Measurements from ENCODE around the gene KRTAP19-3. TPM values are rescaled to one million over a fixed set of nuclear protein-coding genes. Genes with fewer than 3 reads are reported as not detected.
A peak's percentile ranks its signal among the peaks of the same experiment; 100 is the strongest.

The KRTAP19-3 gene
- total and polyA plus RNA-seq, 2 experiments from 2014 or later = not detected

GRCh38 chr21:30447056-30447455, 44.8 kb downstream of the KRTAP19-3 start (continued):
- TF ChIP-seq CTCF (conservative IDR thresholded peaks at IDR 0.05; ENCODE audit: low read depth in 2 of 2) (no peak), EZH2phosphoT487 (IDR thresholded peaks at IDR 0.05; ENCODE audit: unreplicated experiment) (no peak), CREB1 (CRISPR knock-in tag; IDR thresholded peaks at IDR 0.05; ENCODE audit: low read depth) (no peak), ETS1 (IDR thresholded peaks at IDR 0.05) (no peak)

- no peaks in the 10 kb centered on the region for H3K27me3 Mint-ChIP-seq (ENCODE audit: insufficient read depth, low read depth, poor library complexity)
- no peaks in the 10 kb centered on the region for H3F3A ChIP-seq (replicated peaks; ENCODE audit: low read depth)
- peak overlapping the region; percentile 61; the same call in 1 of the 2 replicates for H3K4me2 ChIP-seq
- no peak overlapping the region for H3K27ac Mint-ChIP-seq
- H3K4me3 Mint-ChIP-seq = no peak overlapping the region
- H3K4me1 ChIP-seq (ENCODE audit: insufficient read depth) = peaks cover 22% of the 10 kb centered on the region
- H3K27me3 ChIP-seq (ENCODE audit: insufficient read depth) = no peaks in the 10 kb centered on the region
- H3K36me3 ChIP-seq (ENCODE audit: insufficient read depth) = no peaks in the 10 kb centered on the region
- TF ChIP-seq CTCF (conservative IDR thresholded peaks at IDR 0.05; ENCODE audit: low read depth in 2 of 2) (peak; percentile 48 to 67), ZNF462 (CRISPR knock-in tag; IDR thresholded peaks at IDR 0.05) (no peak), CREB1 (CRISPR knock-in tag; IDR thresholded peaks at IDR 0.05; ENCODE audit: low read depth) (no peak)
- peaks cover 20% of the 10 kb centered on the region for H3K4me1 Mint-ChIP-seq
- no peaks in the 10 kb centered on the region; the same call in 1 of the 2 replicates for H4K20me1 ChIP-seq (replicated peaks; ENCODE audit: insufficient read depth)
- H3K4me3 ChIP-seq = no peak overlapping the region
- peak overlapping the region; percentile 12; the same call in 1 of the 2 replicates for H3K27ac ChIP-seq (ENCODE audit: low read depth)
- no peaks in the 10 kb centered on the region for H3K9me3 Mint-ChIP-seq
- peaks cover 7% of the 10 kb centered on the region for H3K9me2 ChIP-seq (ENCODE audit: insufficient read depth)
- peak; percentile 47 for DNase-seq (ENCODE audit: low spot score)
- no peaks in the 10 kb centered on the region for H3K79me2 ChIP-seq (replicated peaks; ENCODE audit: insufficient read depth)
- ATAC-seq = peak; percentile 83
- H2AFZ ChIP-seq = peak overlapping the region; percentile 94
- no peaks in the 10 kb centered on the region for H3K36me3 Mint-ChIP-seq (ENCODE audit: low read depth)
Measured at GRCh38 chr21:30444204-30444603, 47.6 kb downstream of the KRTAP19-3 start.
